GM19468 (cell line): ENCODE measurements around the gene NSUN5.
"Not testable (repeated sequence)": the region's sequence is repeated elsewhere in the genome, so short reads cannot be mapped to it uniquely, and the experiment has no call there.

Source experiments
- ATAC-seq: cut with Tn5 transposase; IDR thresholded peaks from one replicate; pipeline ENCODE4 v1.9.1; 2021; ENCODE audit warnings: mild to moderate bottlenecking, moderate library complexity, moderate number of reproducible peaks; ENCODE audit not compliant: unreplicated experiment; ENCODE audit errors: extremely low read depth

NSUN5 gene

DNA sequence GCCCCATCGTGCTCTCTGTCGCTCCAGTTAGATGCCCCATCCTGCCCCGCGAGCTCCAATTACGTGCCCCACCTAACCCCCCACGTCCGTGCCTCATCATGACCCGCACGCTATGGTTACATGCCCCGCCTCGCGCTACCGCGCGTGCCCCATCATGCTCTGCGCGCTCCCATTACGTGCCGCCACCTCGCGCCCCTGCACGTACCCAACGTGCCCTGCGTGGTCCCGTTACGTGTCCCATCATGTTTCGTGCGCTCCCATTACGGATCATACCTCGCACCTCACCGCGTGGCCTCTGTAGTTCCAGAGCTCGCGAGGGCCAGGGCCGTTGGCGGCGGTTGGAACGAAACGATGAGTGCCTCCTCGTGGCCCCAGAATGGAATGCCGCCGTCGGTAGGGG lies 19.3 kb upstream of the NSUN5 start, which contains the start of the genes FKBP6 and TRIM50:
Gene FKBP6, plus strand, starts transcription at position 240 of the 400 bp plus-strand sequence. CDS start 268 bp downstream, outside the sequence.
Gene TRIM50, minus strand, starts transcription at position 161 of the 400 bp plus-strand sequence. CDS start 3,295 bp downstream, outside the sequence.
- ATAC-seq: not testable (repeated sequence)

GRCh38 chr7:73327449-73327848 lies 18.8 kb upstream of the NSUN5 start:
- ATAC-seq: not testable (repeated sequence)

- not testable (repeated sequence) for ATAC-seq
These were observed 16.8 kb upstream of the NSUN5 start for GRCh38 chr7:73325424-73325823.

DNA sequence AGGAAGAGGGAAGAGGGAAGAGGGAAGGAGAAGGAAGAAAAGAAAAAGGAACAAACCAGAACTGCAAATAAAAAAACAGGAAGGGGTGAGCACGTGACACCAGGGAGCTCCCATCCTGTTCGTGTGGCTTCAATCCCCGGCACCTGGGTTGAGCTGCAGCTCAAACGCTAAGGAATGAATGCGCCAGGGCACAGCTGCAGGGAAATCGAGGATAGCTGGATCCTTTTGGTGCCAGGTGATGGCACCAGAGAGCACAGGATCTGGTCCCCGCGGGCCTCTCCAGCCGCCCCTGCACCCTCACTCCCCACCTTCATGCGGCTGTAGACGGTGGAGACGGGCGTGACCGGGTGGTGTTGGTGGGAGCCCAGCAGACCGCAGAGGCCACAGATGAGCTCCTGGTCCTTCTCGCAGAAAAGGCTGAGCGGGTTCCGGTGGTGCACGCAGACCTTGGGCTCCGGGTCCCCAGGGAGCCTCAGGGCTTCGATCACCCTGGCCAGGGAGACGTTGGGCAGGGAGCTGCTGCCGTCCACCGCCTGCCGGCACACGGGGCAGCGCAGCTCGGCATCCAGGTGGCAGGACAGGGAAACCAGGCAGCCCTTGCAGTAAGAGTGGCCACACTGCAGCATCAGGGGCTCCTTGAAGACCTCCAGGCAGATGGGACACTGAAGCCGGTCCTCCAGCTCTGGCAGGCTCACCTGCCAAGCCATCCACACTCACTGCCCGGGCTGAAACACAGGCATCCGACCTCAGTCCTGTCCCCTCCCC lies 15.6 kb upstream of the NSUN5 start:
- ATAC-seq: not testable (repeated sequence)

DNA sequence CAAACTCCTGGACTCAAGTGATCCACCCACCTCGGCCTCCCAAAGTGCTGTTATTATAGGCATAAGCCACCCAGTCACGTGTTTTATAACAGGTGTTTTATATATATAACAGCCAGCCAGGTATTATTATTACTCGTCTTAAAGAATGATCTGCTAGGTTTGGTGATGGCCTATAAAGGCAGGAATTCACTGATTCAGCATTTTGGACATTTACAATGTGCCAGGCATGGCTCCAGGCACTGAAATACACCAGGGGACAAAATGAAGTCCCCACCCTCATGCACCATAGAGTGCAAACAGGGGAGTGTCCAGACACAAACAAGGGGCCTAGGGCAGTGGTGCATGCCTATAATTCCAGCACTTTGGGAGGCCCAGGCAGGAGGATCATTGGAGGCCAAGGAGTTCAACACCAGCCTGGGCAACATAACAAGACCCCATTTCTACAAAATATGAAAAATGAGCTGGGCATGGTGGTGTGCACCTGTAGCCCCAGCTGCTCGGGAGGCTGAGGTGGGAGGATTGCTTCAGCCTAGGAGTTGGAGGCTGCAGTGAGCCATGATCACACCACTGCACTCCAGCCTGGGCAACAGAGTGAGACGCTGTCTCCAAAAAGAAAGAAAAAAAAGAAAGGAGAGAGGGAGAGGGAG lies 14.9 kb upstream of the NSUN5 start:
- not testable (repeated sequence) for ATAC-seq

- ATAC-seq: not testable (repeated sequence)
These were observed 11.4 kb upstream of the NSUN5 start for GRCh38 chr7:73320009-73320408.

DNA sequence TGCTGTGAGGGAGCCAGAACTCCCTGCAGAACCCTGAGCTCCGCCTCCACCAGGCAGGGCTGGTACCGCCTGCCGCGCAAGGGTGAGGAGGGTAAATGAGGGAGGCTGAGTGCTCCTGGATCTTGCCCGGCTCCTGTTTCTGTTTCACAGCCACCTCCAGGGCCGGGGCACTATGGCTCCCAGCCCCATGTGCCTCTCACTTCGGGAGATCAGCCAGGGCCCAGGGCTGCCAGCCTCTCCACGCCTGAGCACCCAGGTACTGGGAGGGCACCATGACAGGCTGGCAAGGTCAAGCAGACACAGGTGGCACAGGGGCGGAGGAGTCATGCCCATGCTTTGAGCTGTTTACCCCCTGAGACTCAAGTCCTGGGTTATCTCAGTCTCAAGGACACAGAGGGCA lies 10.9 kb upstream of the NSUN5 start:
- ATAC-seq: not testable (repeated sequence)

GRCh38 chr7:73318656-73319204 lies 10.1 kb upstream of the NSUN5 start:
- ATAC-seq: not testable (repeated sequence)

DNA sequence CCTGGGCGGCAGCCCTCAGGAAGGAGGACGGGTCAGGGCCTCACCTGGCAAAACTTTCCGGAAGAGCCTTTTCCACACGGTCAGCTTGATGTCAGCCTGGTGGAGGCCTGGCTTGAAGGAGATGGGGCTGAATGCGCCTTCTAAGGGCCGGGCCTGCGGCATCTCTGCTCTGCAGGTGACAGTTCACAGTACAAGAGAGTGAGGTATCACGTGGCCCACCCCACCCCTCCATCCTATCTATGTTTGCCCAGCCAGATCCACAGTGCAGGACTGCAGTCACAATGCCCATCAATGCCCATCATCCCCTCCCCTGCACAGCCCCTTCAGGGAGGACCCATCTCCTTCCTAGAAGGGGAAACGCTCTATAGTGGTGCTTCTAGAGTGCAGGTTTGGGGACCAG lies 7.9 kb upstream of the NSUN5 start:
- no peak for ATAC-seq

- no peak for ATAC-seq
These were observed 5.6 kb upstream of the NSUN5 start for GRCh38 chr7:73314271-73314670.

GRCh38 chr7:73313521-73313906 lies 4.9 kb upstream of the NSUN5 start:
- ATAC-seq: no peak

DNA sequence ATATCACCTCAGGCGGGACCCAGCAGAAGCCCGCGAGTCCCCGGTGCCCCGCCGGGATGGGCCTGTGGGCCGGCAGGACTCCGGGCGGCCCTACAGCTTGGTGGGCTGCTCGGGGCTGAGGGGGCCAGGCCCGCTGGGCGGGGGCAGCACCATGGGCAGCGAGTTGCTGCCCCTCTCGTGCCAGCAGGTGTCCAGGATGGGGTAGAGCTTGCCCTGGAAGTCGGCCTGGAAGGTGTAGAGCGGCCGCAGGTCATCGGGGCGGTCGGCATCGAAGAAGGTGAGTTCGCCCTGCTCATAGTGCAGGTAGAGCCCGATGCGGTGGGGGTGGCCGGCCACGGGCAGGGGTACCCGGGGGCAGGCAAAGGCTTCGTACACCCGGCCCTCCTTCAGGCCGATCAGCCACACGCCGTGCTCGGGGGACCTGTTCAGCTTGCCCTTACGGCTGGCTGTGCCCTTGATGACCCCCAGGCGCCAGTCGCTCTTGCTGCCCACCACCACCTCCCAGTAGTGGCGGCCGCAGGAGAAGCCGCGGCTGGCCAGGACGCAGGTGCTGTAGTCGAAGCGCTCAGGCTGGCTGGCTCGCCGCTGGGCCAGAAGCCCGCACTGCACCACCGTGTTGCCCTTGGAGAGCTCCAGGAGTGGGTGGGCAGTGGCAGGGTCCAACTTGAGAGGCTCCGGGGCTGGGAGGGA lies 4.3 kb upstream of the NSUN5 start:
- ATAC-seq: no peak

DNA sequence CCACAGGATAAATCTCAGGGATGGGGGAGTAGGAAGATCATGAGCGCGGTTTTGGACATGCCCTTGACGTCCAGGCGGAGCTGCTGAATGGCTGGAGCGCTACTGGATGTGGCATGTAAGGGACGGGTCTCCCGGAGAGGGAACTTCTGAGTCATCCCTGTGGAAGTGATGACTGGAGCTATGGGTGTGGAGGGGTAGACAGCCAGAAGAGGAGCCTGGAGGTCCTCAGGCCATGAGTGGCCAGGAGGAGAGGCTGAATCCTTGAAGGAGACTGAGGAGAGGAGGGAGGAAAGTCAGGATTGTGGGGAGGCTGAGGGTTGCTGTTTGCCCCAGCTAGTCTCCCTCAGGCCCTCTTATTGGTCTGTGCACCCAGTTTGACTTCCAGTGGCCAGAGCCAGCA lies 2.8 kb upstream of the NSUN5 start:
- ATAC-seq: not testable (repeated sequence)

GRCh38 chr7:73308074-73308664 lies 457 bp downstream of the NSUN5 start:
- no peak for ATAC-seq

GRCh38 chr7:73307436-73307835 lies 1.2 kb downstream of the NSUN5 start:
- ATAC-seq: no peak

DNA sequence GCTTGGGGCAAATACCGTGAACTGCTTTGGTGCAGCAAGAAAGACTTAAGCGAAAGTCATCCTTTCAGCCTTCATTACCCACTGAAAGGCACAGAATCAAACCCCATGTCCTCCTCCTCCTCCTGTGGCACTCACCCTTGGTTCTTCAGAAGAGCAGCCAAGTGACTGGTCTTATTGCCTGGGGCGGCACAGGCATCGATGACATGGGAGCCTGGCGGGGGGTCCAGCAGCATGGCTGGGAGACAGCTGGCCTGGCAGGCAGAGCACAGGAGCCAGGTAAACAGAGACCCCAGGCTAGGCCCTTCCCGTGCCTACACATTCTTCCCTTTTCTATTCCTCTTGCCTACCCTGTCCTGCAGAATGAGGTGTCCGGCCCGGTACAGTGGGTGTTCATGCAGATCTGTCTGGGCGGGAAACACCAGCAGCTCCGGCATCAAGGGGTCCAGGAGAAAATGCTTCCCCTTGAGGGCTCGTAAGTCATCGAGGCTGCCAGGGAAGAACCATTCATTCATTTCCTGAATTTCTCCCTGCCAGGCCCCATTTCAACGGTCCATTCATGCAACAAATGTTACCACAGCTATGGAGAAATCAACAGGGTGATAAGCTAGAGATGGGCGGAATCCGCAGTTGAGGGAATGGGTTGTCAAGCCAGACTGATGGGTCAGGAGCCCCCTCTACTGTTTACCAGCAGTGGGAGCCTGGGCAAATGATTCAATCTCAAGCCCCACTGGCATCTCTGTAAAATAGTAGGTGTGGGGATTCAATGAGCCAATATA lies 3.8 kb downstream of the NSUN5 start:
- not testable (repeated sequence) for ATAC-seq

GRCh38 chr7:73304071-73304470 lies 4.6 kb downstream of the NSUN5 start:
- no peak for ATAC-seq

DNA sequence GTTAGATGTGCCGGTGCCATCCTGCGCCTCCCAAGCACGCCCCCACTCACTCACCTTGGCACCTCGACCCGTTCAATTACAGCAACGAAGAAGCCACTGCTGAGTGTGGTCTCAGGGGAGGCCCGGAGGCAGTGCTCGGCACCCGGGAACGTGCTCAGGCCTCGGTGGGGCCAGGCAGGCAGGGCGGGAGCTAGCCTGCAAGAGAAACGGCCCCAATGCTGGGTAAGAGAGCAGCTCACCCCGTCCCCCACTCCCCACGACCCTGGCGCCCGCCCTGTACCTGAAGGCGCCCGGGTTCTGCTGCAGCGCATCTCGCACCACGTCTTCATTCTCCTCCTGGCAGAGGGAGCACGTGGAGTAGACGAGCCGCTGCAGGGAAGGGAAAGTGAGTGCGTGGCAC lies 5.1 kb downstream of the NSUN5 start:
- no peak for ATAC-seq

DNA sequence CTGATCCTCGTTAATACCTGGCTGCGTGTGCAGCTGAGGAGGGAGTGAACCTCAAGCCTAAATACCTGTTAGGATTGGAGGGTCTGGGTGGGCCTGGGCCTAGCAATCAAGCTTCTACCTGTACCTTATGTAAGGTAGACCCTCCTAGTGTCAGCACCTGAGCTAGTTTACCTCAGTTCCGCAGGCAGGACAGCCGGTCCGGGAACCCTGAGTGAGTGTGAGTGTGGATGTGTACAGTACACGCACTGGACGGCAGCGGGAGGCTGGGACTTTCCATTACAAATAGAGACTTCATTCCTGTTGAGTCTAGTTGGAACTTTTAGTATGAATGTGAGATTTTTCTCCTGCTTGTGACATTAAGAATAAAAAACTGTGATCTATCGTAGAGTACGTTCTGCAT lies 5.8 kb downstream of the NSUN5 start:
- not testable (repeated sequence) for ATAC-seq
